ENCODE measurements around the gene ILK.
A peak's percentile ranks its signal among the peaks of the same experiment; 100 is the strongest.

Gene ILK

GRCh38 chr11:6607190-6607795 lies 3.7 kb downstream of the ILK start:
- DNase-seq: no peak

DNA sequence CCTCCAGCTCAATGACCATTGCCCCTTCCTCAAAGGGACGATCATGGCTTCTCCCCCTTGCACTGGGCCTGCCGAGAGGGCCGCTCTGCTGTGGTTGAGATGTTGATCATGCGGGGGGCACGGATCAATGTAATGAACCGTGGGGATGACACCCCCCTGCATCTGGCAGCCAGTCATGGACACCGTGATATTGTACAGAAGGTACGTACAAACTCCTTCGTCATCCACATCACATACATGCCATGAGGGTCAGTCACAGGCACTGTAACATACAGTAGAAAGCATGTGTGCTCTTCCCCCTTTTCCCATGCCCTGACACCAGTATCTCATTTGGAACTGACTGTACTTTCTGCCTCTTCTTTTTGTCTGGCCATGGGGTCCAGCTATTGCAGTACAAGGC lies 4.4 kb downstream of the ILK start:
- DNase-seq: no peak

GRCh38 chr11:6608726-6609501 lies 5.3 kb downstream of the ILK start:
- no peak for DNase-seq

DNA sequence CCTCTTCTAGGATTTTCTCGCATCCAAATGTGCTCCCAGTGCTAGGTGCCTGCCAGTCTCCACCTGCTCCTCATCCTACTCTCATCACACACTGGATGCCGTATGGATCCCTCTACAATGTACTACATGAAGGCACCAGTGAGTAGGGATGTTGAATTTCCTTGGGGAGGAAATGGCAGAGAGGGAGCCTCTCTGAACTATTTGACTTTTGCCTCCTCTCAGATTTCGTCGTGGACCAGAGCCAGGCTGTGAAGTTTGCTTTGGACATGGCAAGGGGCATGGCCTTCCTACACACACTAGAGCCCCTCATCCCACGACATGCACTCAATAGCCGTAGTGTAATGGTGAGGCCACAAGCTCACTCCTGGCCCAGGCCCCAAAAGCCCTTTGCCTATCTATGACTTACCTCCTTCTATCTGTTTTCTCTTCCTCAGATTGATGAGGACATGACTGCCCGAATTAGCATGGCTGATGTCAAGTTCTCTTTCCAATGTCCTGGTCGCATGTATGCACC lies 6.0 kb downstream of the ILK start:
- DNase-seq: no peak

GRCh38 chr11:6610591-6610990 lies 7.0 kb downstream of the ILK start:
- DNase-seq: no peak

DNA sequence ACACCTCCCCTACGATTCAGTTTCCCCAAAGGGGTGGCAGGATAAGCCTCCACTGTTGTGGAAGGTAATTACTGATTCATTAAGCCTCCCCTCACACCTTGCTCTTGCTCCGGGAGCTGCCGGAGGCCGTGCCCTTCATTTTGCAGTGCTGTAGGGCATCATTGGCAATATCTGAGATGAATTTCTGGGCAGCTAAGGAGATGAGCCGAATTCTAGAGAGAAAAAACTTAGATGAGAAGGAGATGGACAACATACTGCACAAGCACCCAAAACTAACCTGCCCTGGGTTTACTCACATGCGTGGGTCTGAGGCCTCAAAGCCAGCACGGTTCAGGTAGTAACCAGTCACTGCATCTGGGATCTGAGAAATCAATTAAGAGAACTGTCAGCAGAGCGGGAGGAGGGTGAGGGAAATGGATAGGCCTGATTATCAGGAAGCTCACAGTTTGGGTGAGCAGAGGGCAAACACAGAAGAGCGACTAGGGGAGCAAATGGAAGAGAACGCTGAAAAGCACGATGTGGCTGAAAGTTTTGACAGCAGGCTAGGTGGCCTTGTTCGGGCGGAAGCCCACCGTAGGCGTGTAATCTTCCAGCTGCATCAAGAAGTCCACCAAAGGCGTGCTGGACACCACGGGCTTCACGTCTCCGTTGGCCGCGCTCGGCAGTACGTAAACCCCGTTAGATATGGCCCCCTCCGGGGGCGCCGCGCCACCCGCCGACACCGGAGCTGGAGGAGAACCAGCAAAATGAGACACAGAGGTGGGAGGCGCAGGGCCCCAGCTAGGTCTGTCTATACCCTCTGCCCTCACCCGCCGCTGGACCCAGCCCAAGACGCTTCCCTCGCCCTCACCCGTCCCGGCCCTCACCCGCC lies 7.8 kb downstream of the ILK start:
- no peak for DNase-seq

DNA sequence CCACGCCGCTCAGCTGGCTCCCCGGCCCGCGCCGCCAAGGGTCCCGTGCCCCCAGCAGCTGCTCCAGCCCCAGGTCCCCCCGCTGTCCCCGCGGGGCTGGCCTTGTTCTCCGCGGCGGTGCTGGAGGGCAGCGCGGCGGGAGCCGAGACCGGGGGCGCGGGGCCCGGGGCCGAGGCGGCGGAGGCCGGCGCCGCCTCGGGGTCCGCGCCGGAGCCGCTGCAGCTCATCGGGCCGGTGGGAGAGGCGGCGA lies 8.3 kb downstream of the ILK start:
- DNase-seq: no peak

- DNase-seq: peak; percentile 60
Measured at GRCh38 chr11:6612213-6613041, 8.9 kb downstream of the ILK start, which contains the start of gene TAF10. TAF10 (minus strand) TSS chr11:6612216; CDS start chr11:6612189, 27 bp downstream.

DNA sequence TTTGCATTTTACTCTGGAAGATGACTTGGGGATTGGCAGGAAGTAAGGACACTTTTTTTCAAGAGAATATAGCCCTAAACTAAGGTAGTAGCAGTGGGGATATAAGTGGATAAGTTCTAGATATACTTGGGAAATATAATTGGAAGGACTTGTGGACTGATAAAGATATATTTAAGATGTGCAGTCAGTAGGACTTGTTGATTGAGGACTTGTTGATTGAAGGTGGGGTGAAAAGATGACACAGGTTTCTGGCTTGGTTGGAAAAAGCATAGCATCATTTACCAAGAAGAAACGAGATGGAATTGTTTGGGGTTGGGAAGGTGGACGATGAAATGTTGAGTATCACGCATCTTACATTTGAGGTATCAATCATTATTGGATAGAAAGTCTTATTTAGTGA lies 9.9 kb downstream of the ILK start:
- no peak for DNase-seq

- DNase-seq: no peak
Measured at GRCh38 chr11:6614446-6614845, 10.9 kb downstream of the ILK start.

- DNase-seq: no peak
Measured at GRCh38 chr11:6615046-6615445, 11.5 kb downstream of the ILK start.

- DNase-seq: no peak
Measured at GRCh38 chr11:6615882-6616585, 12.5 kb downstream of the ILK start.

GRCh38 chr11:6616596-6617250 lies 13.1 kb downstream of the ILK start:
- no peak for DNase-seq

- no peak for DNase-seq
Measured at GRCh38 chr11:6617315-6617781, 13.8 kb downstream of the ILK start.

GRCh38 chr11:6618117-6619003 lies 14.8 kb downstream of the ILK start:
- no peak for DNase-seq

GRCh38 chr11:6619004-6619745 lies 15.6 kb downstream of the ILK start, which contains the start of gene TPP1:
TPP1 (minus strand) TSS chr11:6619422; CDS start chr11:6619400, 22 bp downstream.
- DNase-seq: peak; percentile 85

DNA sequence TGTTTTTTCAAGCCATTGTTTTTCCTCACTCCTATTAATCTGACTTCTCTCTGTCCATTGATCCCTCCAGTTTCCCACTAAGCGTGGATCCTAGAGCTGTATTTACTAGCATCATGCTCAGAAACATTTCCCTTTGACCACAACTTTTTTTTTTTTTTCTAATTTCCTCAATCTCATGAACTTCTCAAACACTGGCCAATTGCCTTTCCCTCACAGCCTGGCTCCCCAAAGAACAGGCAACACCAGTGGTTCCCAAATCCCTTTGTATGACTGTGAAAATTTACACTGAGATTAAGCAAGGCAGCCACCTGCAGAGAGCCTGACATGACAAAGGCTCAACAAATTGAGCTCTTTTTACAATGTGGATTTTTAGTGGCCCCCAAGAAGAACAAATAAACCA lies 17.1 kb downstream of the ILK start:
- no peak for DNase-seq

- no peak for DNase-seq
Measured at GRCh38 chr11:6621711-6622211, 18.2 kb downstream of the ILK start.

Data from NCI-H187 treated with DMSO at 0.1 percent for 48 hours (cell line).